Measurements from ENCODE around the gene EMC1.

DNA sequence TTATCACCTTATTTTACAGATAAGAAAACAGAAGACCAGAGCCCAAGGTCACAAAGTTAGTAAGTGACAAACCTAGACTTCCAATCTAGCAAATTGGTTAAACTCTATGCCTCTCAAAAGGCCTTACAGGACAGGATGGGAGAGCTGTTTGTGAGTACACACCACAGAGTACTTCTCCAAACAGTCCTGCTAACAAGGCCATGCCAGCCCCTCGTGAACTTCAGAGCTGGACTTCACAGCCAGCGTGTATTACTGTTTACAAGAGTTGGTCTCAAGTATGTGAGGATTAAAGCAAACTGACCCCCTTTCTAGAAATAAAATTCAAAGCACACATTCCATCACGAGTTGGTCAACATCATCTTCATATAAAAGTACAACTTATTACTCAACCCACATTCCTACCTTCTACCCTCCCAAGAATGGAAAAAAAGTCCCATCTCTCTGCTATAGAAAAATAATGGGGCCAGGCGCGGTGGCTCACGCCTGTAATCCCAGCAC, 21.4 kb downstream of the EMC1 start:
- TF ChIP-seq CTCF (IDR thresholded peaks at IDR 0.05) (no peak), POLR2A (IDR thresholded peaks at IDR 0.05) (no peak)

Measured in gastroesophageal sphincter (tissue), 3 donors.